B cell (primary cell): Measurements from ENCODE around the gene MICA. TPM values are rescaled to one million over a fixed set of nuclear protein-coding genes. Genes with fewer than 3 reads are reported as not detected.

ENCODE experiments used
- ATAC-seq: fragments of 200-7000 bp; cut with Tn5 transposase; one replicate; pipeline ENCODE4 v1.10.0; 2021; ENCODE audit warnings: low read depth, mild to moderate bottlenecking, moderate number of reproducible peaks, moderate library complexity
- CTCF ChIA-PET: fragments of 350-600 bp; sonication (Branson Sonifier 250); formaldehyde crosslinking; loops from one replicate; lab custom pipeline; 2021; ENCODE audit warnings: antibody characterized with exemption, inconsistent platforms; lab: Charles Lee
- POLR2A ChIA-PET: fragments of 350-600 bp; sonication (Branson Sonifier 250); formaldehyde crosslinking; loops from one replicate; lab custom pipeline; 2021; ENCODE audit warnings: antibody characterized with exemption; lab: Charles Lee
- DNase-seq: peaks from one replicate; pipeline ENCODE4 v3.0.0; 2013
- H2AFZ ChIP-seq: 2 replicates; pipeline ENCODE4 v1.6.1; 2012; ENCODE audit warnings: mild to moderate bottlenecking, low read depth, low read length; ENCODE audit not compliant: insufficient read depth, poor library complexity, severe bottlenecking
- H3K27ac ChIP-seq, 2 donors: 1 replicate in 1 of 2; 2 replicates in 1 of 2; pipeline ENCODE4 v1.5.1; 2012 to 2013; ENCODE audit warnings: low read length in 2 of 2, mild to moderate bottlenecking in 2 of 2, moderate library complexity in 1 of 2
- H3K27me3 ChIP-seq, 4 experiments: fragments of 200-600 bp in 1 of 4; sonication (generic) in 1 of 4; replicated peaks in 1 of 4; 1 replicate in 2 of 4; 2 replicates in 2 of 4; pipeline versions ENCODE4 v1.6.1 to v1.7.0; 2013 to 2016; ENCODE audit warnings: low read length in 3 of 4, mild to moderate bottlenecking in 2 of 4, mixed read lengths in 1 of 4, moderate library complexity in 1 of 4; ENCODE audit not compliant: insufficient read depth in 4 of 4, control insufficient read depth in 3 of 4; ENCODE audit errors: control extremely low read depth in 1 of 4
- H3K36me3 ChIP-seq, 2 experiments: replicated peaks in 1 of 2; 1 replicate in 1 of 2; 2 replicates in 1 of 2; pipeline versions ENCODE4 v1.6.1 to v1.7.1; 2013; ENCODE audit warnings: low read length in 1 of 2; ENCODE audit not compliant: insufficient read depth in 2 of 2, control insufficient read depth in 1 of 2; ENCODE audit errors: control extremely low read depth in 1 of 2, extremely low read depth in 1 of 2
- H3K4me1 ChIP-seq, 2 donors: fragments of 200-600 bp in 1 of 2; sonication (generic) in 1 of 2; 1 replicate in 1 of 2; 2 replicates in 1 of 2; pipeline versions ENCODE4 v1.5.1 to v1.6.1; 2013 to 2017; ENCODE audit warnings: low read length in 2 of 2; ENCODE audit not compliant: control insufficient read depth in 2 of 2, insufficient read depth in 2 of 2
- H3K4me2 ChIP-seq: replicated peaks from 2 replicates; pipeline ENCODE3; 2012; ENCODE audit warnings: mild to moderate bottlenecking, low read depth, low read length; ENCODE audit not compliant: poor library complexity, severe bottlenecking
- H3K4me3 ChIP-seq, 5 experiments: fragments of 200-600 bp in 1 of 5; sonication (generic) in 1 of 5; 1 replicate in 3 of 5; 2 replicates in 2 of 5; pipeline versions ENCODE4 v1.5.1 to v1.7.0; 2011 to 2016; ENCODE audit warnings: low read length in 4 of 5, mild to moderate bottlenecking in 4 of 5, low read depth in 2 of 5, control low read depth in 1 of 5, moderate library complexity in 1 of 5; ENCODE audit not compliant: insufficient read depth in 1 of 5; ENCODE audit errors: control extremely low read depth in 1 of 5, extremely low read depth in 1 of 5
- H3K79me2 ChIP-seq: fragments of 200-600 bp; sonication (generic); one replicate; pipeline ENCODE4 v1.6.0; 2016; ENCODE audit warnings: low read length; ENCODE audit not compliant: control insufficient read depth, insufficient read depth
- H3K9ac ChIP-seq: fragments of 200-600 bp; sonication (generic); 2 replicates; pipeline ENCODE4 v1.6.1; 2017; ENCODE audit warnings: mild to moderate bottlenecking, low read length, moderate library complexity
- H3K9me3 ChIP-seq, 3 donors: one replicate each; pipeline versions ENCODE4 v1.6.1 to v1.7.1; 2013; ENCODE audit warnings: low read length in 2 of 3; ENCODE audit not compliant: control insufficient read depth in 2 of 3, insufficient read depth in 1 of 3; ENCODE audit errors: control extremely low read depth in 1 of 3
- H4K20me1 ChIP-seq: 2 replicates; pipeline ENCODE4 v1.6.0; 2012; ENCODE audit warnings: mild to moderate bottlenecking, low read length; ENCODE audit not compliant: insufficient read depth, control insufficient read depth, poor library complexity, severe bottlenecking
- H3K27ac Mint-ChIP-seq: one replicate; pipeline ENCODE4 v1.8.0; 2021; ENCODE audit warnings: mixed read lengths
- H3K27me3 Mint-ChIP-seq: one replicate; pipeline ENCODE4 v1.8.0; 2021; ENCODE audit warnings: mixed read lengths
- H3K4me1 Mint-ChIP-seq: one replicate; pipeline ENCODE4 v1.8.0; 2021; ENCODE audit warnings: mixed read lengths
- H3K4me3 Mint-ChIP-seq: one replicate; pipeline ENCODE4 v1.8.0; 2021; ENCODE audit warnings: mixed read lengths
- H3K9me3 Mint-ChIP-seq: one replicate; pipeline ENCODE4 v1.8.0; 2022; ENCODE audit warnings: mixed read lengths; ENCODE audit not compliant: insufficient read depth
- EZH2 ChIP-seq: IDR thresholded peaks from 2 replicates; pipeline ENCODE4 v1.6.1; 2012; ENCODE audit warnings: borderline replicate concordance, low read depth, mild to moderate bottlenecking, moderate library complexity, low read length; ENCODE audit not compliant: insufficient read depth, poor library complexity, severe bottlenecking
- WGBS: methylation state at CpG from one replicate; pipeline ENCODE4 v1.1.5; 2013; ENCODE audit warnings: missing lambda C conversion rate; ENCODE audit not compliant: insufficient coverage; 5-methylcytosine and 5-hydroxymethylcytosine counted together
- intact Hi-C: fragments of 100-400 bp; cut with micrococcal nuclease; formaldehyde crosslinking; loops from one replicate; pipeline ENCODE4 v1.10.0; 2022
- polyA plus RNA-seq: library from polyadenylated mRNA; depleted of rRNA; stranded (reverse); fragments of >200 nt; gene quantifications from 2 replicates; pipeline ENCODE4 v1.2.3, GENCODE V29; 2012
- total RNA-seq, 2 donors: library from RNA; stranded (reverse); fragments of 120-200 nt in 1 of 2; gene quantifications; 1 replicate in 1 of 2; 2 replicates in 1 of 2; pipeline versions ENCODE4 v1.2.3 to v1.2.4, GENCODE V29; 2013 to 2022
- TF ChIP-seq, protein P1 (sequence below): fragments of 200-600 bp; IDR thresholded peaks from one replicate; pipeline ENCODE4 v1.8.0; 2022; ENCODE audit warnings: antibody characterized with exemption, mild to moderate bottlenecking

Gene MICA
- total and polyA plus RNA-seq, 2 donors (not counting 1 experiment from before 2014, with no cell fraction given): 13.9 to 28.5 TPM

DNA sequence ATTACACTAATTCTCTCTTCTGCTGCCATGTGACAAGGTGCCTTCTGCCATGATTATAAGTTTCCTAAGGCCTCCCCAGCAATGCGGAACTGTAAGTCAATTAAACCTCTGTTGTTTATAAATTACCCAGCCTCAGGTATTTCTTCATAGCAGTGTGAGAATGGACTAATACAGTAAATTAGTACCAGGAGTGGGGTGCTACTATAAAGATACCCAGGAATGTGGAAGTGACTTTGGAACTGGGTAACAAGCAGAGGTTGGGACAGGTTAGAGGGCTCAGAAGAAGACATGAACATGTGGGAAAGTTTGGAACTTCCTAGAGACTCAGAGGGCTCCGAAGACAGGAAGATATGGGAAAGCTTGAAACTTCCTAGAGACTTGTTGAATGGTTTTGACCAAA, 34.8 kb downstream of the MICA start:
- ChIA-PET CTCF (interaction anchor here (0.6 to 3.1 kb wide), 3 partner anchors 14 to 297 kb away, joined by 3 to 42 read pairs (median 3); no protein-coding TSS in a partner anchor), POLR2A (no interaction called here)

DNA sequence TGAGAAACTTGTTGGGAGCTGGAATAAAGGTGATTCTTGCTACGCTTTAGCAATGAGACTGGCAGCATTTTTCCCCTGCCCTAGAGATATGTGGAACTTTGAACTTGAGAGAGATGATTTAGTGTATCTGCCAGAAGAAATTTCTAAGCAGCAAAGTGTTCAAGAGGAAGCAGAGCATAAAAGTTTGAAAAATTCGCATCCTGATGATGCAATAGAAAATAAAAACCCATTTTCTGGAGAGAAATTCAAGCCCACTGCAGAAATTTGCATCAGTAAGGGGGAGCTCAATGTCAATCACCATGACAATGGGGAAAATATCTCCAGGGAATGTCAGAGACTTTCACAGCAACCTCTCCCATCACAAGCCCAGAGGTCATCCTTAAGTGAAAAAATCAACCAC, 35.3 kb downstream of the MICA start:
- CTCF ChIA-PET: interaction anchor here (0.6 to 3.1 kb wide), 4 partner anchors 14 to 298 kb away, joined by 3 to 42 read pairs (median 3); partner anchors contain the start of gene C6orf47
- peaks cover 3 to 4% of the 10 kb centered on the region in 2 donors for H3K4me1 ChIP-seq
- H3K79me2 ChIP-seq: no peaks in the 10 kb centered on the region
- intact Hi-C loops: no loop called here
- DNase-seq (no peak), ATAC-seq (no peak)
- Mint-ChIP-seq H3K4me3 (no peak overlapping the region), H3K27me3 (peaks cover 45% of the 10 kb centered on the region), H3K27ac (no peak overlapping the region), H3K4me1 (peaks cover 17% of the 10 kb centered on the region), H3K9me3 (peaks cover 3% of the 10 kb centered on the region)
- POLR2A ChIA-PET: interaction anchor here (0.6 kb wide), 1 partner anchor 187 kb away, joined by 4 read pairs; no protein-coding TSS in a partner anchor
- no peak overlapping the region for H3K27ac ChIP-seq
- H3K9me3 ChIP-seq: peaks cover 0 to 15% (median 0%) of the 10 kb centered on the region in 3 donors
- H3K4me2 ChIP-seq: no peak overlapping the region
- no peak overlapping the region for H3K9ac ChIP-seq
- 94% methylated on average over 2 of the region's 2 CpGs for WGBS
- no peak overlapping the region for H2AFZ ChIP-seq
- TF ChIP-seq EZH2: no peak
- TF ChIP-seq, protein P1, sequence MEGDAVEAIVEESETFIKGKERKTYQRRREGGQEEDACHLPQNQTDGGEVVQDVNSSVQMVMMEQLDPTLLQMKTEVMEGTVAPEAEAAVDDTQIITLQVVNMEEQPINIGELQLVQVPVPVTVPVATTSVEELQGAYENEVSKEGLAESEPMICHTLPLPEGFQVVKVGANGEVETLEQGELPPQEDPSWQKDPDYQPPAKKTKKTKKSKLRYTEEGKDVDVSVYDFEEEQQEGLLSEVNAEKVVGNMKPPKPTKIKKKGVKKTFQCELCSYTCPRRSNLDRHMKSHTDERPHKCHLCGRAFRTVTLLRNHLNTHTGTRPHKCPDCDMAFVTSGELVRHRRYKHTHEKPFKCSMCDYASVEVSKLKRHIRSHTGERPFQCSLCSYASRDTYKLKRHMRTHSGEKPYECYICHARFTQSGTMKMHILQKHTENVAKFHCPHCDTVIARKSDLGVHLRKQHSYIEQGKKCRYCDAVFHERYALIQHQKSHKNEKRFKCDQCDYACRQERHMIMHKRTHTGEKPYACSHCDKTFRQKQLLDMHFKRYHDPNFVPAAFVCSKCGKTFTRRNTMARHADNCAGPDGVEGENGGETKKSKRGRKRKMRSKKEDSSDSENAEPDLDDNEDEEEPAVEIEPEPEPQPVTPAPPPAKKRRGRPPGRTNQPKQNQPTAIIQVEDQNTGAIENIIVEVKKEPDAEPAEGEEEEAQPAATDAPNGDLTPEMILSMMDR: no peak
- H3K27me3 ChIP-seq: peaks cover 0 to 17% (median 15%) of the 10 kb centered on the region in 4 experiments
- H3K36me3 ChIP-seq: no peaks in the 10 kb centered on the region
- H3K4me3 ChIP-seq: no peak overlapping the region
- no peaks in the 10 kb centered on the region for H4K20me1 ChIP-seq

More for the DNA sequence above, 34.8 kb downstream of the MICA start:
- H3K27ac Mint-ChIP-seq: no peak overlapping the region
- DNase-seq (no peak), ATAC-seq (no peak)
- WGBS: 17% methylated on average over 1 of the region's 2 CpGs
- no peak overlapping the region for H3K4me2 ChIP-seq
- no peak overlapping the region for H3K4me3 Mint-ChIP-seq
- H3K36me3 ChIP-seq: no peaks in the 10 kb centered on the region
- H3K27me3 Mint-ChIP-seq: peaks cover 45% of the 10 kb centered on the region
- peaks cover 3 to 4% of the 10 kb centered on the region in 2 donors for H3K4me1 ChIP-seq
- H3K9me3 ChIP-seq: peaks cover 0 to 15% (median 0%) of the 10 kb centered on the region in 3 donors
- no peaks in the 10 kb centered on the region for H3K79me2 ChIP-seq
- H3K4me1 Mint-ChIP-seq: peaks cover 13% of the 10 kb centered on the region
- no peak overlapping the region for H3K9ac ChIP-seq
- no peak overlapping the region for H2AFZ ChIP-seq
- peaks cover 3% of the 10 kb centered on the region for H3K9me3 Mint-ChIP-seq
- H3K4me3 ChIP-seq: no peak overlapping the region
- H3K27me3 ChIP-seq: peaks cover 0 to 17% (median 15%) of the 10 kb centered on the region in 4 experiments
- intact Hi-C loops: no loop called here
- TF ChIP-seq, protein P1: no peak
- no peaks in the 10 kb centered on the region for H4K20me1 ChIP-seq
- H3K27ac ChIP-seq: no peak overlapping the region
